Inflammatory macrophage treated with lipopolysaccharide for 4 hours (primary cell): Measurements from ENCODE around the gene XPNPEP3.
A peak's percentile ranks its signal among the peaks of the same experiment; 100 is the strongest.
"Not testable (repeated sequence)": the region's sequence is repeated elsewhere in the genome, so short reads cannot be mapped to it uniquely, and the experiment has no call there.

Experiments used
- DNase-seq: peaks from one replicate; pipeline ENCODE4 v3.0.0-alpha.2; 2020

The XPNPEP3 gene

DNA sequence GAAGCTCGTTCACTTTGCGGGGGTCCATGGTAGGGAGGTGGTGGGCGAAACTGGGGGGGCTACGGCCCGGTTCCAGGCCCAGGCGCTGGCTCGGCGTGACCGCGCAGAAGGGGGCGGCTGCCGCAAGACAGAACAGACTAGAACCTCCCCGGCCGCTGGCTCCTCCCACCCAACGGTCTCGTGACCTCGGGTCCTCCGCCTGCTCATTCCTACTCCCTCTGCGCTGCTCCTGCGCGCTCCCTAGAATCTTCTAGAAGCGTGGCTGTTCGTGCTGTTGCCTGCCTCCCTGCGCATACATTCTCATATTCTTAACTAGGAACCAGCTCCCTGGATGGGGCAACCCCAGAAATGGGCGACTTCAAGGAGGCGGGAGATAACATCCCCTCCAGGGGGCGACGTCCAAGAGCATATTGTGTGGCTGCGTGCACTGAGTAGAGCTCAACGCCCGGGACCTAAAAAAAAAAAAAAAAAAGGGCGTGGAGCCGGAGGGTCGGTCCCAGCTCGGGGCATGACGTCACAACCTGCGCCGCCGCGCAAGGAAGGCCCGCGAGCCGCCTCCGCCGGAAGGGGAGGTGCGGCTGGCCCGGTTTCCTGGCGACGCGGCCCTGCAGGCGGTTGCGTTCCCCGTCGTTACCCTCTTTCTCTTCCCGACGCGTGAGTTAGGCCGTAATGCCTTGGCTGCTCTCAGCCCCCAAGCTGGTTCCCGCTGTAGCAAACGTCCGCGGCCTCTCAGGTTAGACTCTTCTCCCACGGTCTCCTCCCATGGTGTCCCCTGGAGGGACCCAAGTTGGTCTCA lies at the start of gene XPNPEP3, which contains the start of gene ST13:
Gene XPNPEP3, plus strand, starts transcription at position 636 of the 796 bp plus-strand sequence. Its CDS starts 34 bp downstream, at position 670.
Gene ST13, minus strand, starts transcription at position 127 of the 796 bp plus-strand sequence. Its CDS starts 99 bp downstream, at position 28.
- peak; percentile 98 for DNase-seq

DNA sequence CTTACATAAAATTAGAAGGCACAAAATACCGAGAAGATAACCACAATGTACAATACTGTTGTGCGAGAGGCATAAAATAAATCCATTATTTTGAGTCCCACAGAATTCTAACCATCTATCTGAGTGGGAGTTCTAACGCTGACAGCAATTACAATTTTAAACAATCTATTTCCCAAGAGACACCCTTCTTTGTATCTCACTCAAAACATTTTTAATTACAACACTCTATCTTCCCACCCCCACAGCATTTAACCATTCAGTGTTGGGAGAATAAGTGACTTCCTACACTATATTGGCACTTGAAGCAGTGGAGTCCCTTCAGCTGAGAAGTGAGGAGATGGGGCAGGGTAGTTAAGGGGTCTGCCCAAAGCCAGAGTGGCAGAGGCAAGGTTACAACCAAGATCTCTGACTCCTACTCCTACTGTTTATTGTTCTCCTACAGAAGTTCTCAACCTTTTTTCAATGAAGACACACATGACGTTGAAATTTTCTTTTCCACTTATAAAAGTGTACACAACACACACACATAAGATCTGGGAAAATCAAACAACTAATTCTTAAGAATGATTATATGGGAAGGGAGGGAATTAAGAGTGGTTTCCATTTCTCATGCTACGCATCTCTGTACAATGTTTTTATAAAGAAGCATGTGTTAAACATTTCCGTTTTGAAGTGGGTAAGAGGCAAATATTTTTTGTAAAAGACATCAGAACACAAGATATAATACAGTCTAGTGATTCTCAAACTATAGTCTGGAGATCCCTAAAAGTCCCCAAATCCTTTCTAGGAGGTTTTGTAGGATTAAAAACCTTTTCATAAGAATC lies 48.7 kb upstream of the XPNPEP3 start:
- DNase-seq = no peak

GRCh38 chr22:40813912-40814315 lies 43.0 kb upstream of the XPNPEP3 start:
- no peak for DNase-seq

DNA sequence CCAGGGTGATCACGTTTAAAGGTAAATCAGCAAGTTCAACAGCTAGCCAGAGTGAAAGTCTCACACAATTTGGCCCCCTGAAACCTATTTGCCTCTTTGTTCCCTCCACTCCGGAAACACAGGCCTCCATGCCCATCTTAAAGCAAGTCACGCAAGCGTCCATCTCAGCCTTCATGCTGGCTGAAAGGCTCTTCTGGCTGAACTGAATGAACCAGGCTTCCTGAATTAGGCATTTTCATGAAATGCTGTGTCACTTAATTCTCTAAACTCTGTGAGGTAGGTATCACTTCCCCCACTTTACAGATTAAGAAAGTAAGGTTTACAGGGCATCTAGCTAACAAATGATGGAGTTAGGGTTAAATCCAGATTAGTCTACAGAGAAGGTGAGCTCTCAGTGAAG lies 39.2 kb upstream of the XPNPEP3 start:
- peak; percentile 7 for DNase-seq

DNA sequence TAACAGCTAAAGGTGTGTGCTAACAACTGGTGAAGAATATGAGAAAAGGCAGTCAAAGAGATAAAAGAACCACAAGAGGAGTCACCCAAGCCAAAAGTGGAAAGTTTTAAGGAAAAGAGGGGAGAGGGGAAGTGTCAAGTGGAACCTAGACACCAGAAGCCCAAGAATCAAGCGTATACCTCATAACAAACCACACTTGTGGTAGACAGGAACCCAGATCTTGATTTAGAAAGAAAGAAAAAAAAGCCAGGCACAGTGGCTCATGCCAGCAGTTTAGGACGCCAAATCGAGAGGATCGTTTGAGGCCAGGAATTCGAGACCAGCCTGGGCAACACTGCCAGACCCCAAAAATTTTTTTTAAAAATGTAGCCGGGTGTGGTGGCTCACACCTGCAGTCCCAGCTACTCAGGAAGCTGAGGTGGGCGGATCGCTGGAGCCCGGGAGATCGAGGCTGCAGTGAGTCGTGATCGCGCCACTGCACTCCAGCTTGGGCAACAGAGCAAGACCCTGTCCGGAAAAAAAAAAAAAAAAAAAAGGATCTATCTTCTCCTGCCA lies 38.7 kb upstream of the XPNPEP3 start:
- DNase-seq = peak; percentile 3

DNA sequence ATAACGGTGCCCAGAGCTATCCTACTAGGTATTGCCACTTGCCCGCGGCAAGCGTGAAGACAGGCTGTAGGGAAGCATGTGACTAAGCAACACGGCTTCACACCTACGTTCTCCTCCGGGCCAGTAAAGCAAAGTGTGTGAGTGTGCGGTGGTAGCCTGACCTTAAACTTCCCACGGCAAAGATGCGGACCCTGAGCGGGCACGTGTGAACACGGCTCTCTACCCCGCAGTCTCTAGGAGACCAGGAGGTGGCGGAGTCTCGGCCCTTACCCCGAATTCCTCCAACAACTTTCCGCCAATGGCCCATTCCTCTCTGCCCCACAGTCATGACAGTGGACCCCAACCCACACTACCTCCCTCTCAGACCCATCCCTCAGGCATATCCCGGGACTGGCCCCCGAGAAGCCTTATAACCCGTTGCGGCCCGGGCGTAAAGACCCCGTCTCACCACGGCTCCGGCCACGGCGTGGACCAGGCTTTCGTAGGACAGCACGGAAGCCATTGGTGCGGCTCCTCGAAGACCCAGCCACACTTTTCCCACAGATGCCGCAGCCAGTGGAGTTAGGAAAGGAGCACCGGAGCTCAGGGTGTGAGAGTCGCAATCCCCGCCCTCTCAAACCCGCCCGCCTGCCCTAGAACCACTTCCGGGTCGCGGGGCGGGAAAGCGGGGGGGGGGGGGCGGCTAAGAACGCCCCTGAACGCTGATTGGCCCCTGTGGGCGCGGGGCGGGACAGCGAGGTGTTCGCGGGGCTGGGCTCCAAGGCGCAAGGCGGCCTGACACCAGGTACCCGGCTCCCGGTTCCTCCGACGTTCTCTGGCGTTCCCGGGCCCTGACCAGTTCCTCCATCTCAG lies 38.0 kb upstream of the XPNPEP3 start, which contains the start of gene SLC25A17:
Gene SLC25A17, minus strand, starts transcription at position 600 of the 852 bp plus-strand sequence. Its CDS starts 98 bp downstream, at position 502.
- peak; percentile 83 for DNase-seq

- DNase-seq = peak; percentile 12
Observed at GRCh38 chr22:40819599-40820140, 37.3 kb upstream of the XPNPEP3 start.

DNA sequence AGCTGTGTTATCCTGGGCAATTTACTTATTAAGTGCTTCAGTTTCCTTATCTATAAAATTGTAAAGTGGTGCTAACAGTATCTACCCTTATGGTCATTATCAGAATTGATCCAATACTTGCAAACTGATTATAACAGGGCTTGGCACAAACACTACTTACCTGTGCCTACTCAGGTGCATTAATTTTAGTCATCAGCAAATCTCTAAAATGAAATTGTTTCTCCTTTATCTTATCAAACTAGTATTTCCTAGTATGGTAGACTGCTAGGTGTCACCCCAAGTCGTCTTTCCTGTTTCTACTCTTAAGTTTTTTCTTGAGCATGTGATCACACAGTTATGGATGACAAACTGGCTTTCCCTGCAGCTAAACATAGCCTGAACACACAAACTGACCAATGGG lies 33.5 kb upstream of the XPNPEP3 start:
- DNase-seq = no peak

- DNase-seq = not testable (repeated sequence)
Observed at GRCh38 chr22:40826292-40826691, 30.7 kb upstream of the XPNPEP3 start.

DNA sequence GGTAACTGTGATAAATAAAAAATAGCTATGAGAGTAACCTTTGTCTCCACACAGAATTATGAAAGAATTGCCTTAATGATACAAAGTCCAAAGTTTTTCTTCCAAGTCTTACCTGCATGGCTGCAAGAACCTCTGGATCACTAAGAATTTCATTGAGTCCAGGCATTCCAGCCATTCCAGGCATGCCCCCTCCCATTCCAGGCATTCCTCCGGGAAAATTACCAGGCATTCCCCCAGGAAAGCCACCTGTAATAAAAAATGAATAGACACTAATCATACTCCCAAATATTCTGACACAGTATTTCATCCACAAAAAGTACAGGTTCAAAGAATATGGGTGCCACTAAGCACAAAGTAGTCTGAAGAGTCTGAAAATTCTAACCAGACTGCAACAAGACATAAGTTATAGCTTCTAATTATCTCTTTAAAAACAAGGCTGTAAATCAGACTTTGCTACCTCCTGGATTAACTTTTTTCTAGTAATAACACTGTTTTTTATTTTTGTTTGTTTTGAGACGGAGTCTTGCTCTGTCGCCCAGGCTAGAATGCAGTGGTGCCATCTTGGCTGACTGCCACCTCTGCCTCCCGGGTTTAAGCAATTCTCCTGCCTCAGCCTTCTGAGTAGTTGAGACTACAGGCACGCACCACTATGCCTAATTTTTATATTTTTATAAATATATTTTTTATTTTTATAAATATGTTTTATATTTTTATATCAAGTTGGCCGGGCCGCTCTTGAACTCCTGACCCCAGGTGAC lies 29.8 kb upstream of the XPNPEP3 start:
- DNase-seq = no peak

- DNase-seq = no peak
Observed at GRCh38 chr22:40829131-40829530, 27.8 kb upstream of the XPNPEP3 start.

DNA sequence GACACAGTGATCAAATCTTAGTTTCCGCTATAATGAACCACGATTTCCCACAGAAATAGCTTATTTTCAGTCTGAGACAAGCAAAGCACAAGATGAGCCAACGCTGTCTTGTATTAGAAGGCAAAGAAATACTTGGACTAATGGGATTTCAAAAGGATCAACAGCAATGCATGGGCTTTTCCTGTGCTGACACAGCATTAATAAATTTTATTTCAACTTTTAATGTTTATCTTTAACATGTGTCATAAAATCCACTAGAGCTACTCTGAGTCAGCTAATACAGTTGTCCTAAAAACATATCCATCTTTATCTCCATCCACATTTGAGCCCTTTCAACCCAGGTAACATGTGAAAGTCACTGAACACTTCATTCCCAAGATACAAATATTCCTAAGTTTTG lies 22.3 kb upstream of the XPNPEP3 start:
- DNase-seq = no peak

DNA sequence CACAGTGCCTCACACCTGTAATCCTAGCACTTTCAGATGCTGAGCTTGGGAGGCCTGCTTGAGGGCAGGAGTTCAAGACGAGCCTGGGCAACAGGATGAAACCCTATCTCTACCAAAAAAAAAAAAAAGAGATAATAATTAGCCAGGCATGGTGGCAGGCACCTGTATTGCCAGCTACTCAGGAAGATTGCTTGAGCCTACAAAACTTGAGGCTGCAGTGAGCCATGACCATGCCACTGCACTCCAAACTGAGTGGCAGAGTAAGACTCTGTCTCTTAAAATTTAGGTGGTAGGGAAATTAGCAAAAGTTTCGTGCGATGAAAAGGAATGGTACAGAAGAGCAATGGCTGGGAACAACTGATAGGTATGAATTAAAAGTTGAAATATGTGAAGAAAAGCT lies 18.5 kb upstream of the XPNPEP3 start:
- no peak for DNase-seq

DNA sequence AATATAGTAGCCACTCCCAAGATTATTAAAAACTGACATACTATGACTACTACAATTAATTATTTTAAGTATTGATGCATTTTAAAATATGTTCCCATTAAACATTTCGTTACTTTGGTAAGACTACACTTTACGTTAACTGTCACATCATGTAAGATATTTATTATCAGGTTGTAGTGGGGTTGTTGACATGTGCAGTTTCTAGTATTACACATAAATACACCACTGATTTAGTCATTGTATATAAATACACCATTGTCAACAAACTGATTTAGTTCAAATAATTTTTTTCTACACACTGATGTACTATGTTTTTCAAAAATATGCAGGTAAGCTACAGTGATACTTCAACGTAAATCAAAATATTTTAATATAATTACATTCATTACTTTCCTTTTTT lies 12.0 kb upstream of the XPNPEP3 start:
- DNase-seq = no peak

GRCh38 chr22:40845816-40846215 lies 11.1 kb upstream of the XPNPEP3 start:
- not testable (repeated sequence) for DNase-seq

- DNase-seq = no peak
Observed at GRCh38 chr22:40853333-40853732, 3.6 kb upstream of the XPNPEP3 start.

GRCh38 chr22:40853961-40854360 lies 3.0 kb upstream of the XPNPEP3 start:
- DNase-seq = no peak

- DNase-seq = peak; percentile 90
Observed at GRCh38 chr22:40855071-40855978, 1.6 kb upstream of the XPNPEP3 start.

DNA sequence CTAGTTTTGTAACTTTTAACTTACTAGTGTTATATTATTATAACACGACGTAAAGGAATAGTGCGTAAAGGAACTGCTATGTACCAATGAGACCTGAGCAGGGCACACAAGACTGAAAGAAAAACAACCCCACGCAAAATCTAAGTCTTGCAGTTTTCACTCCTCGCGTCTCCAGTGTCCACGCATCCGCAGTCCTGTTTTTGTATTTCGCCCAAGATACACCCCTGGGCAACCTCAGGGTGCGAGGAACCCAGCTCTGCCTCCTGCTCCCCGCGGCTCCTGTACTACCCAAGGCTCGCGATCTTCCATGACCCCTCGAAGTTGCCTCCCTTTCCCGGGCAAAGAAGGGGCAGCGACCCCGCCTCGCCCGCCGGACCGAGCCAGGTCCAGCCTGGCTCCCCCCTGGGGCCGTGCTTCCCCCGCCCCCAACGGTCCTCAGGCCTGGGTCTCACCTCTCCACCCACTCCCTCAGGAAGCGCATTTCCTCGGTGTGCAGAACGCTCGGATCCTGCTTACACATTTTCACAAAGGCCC lies 902 bp upstream of the XPNPEP3 start:
- DNase-seq = peak; percentile 57

DNA sequence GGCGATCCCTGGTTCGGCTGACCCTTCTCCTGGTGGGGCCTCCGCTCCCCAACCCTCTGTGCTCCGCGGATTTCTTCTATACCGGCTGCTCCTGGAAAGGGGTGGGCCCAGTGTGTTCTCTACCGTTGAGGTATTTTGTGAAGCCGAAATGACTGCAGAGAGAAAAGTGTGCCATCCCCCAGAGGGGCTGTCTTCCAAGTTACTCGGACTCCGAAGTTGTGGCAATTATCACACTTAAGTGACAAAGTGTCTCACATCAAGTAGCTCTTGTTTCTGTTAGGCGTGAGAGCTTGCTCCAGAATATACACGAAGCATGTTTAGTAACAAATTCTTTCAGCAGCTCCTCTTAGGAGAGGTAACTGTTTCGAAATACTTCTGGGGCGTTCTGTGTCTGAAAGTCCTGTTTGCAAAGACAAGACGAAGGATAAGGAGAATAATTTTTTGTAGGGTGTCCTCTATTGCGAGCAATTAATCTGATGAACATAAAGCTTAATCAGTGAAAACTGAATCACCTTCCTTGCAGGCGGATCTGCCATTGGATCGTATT lies 434 bp downstream of the XPNPEP3 start:
- peak; percentile 12 for DNase-seq
